Chondrocyte (in vitro differentiated cells): ENCODE data around the gene NPAS3. TPM values are rescaled to one million over a fixed set of nuclear protein-coding genes. Genes with fewer than 3 reads are reported as not detected.

Source experiments
- DNase-seq: peaks from one replicate; pipeline ENCODE4 v3.0.0; 2021; ENCODE audit warnings: mixed read lengths, low spot score
- H3K27ac Mint-ChIP-seq: one replicate; pipeline ENCODE4 v1.8.0; 2021; ENCODE audit warnings: mild to moderate bottlenecking, moderate library complexity, mixed read lengths; ENCODE audit not compliant: unreplicated experiment
- H3K27me3 Mint-ChIP-seq: 2 replicates; pipeline ENCODE4 v1.8.0; 2021; ENCODE audit warnings: low read depth, mixed read lengths
- H3K36me3 Mint-ChIP-seq: 2 replicates; pipeline ENCODE4 v1.8.0; 2021; ENCODE audit warnings: low read depth, mixed read lengths
- H3K4me1 Mint-ChIP-seq: 2 replicates; pipeline ENCODE4 v1.8.0; 2021; ENCODE audit warnings: low read depth, mild to moderate bottlenecking, mixed read lengths
- H3K4me3 Mint-ChIP-seq: one replicate; pipeline ENCODE4 v1.8.0; 2021; ENCODE audit warnings: mild to moderate bottlenecking, moderate library complexity, mixed read lengths; ENCODE audit not compliant: unreplicated experiment
- H3K9me3 Mint-ChIP-seq: 2 replicates; pipeline ENCODE4 v1.8.0; 2021; ENCODE audit warnings: low read depth, mixed read lengths
- CTCF ChIP-seq: fragments of 200-600 bp; sonication (generic); IDR thresholded peaks from 2 replicates; pipeline ENCODE4 v1.5.0; 2021; ENCODE audit warnings: antibody characterized with exemption, mild to moderate bottlenecking, moderate library complexity
- total RNA-seq: library from RNA; stranded (reverse); gene quantifications from 3 replicates; pipeline ENCODE4 v1.2.1, GENCODE V29; 2021

Gene NPAS3
- total RNA-seq, 1 donor from 2014 or later = 2.6 TPM

DNA sequence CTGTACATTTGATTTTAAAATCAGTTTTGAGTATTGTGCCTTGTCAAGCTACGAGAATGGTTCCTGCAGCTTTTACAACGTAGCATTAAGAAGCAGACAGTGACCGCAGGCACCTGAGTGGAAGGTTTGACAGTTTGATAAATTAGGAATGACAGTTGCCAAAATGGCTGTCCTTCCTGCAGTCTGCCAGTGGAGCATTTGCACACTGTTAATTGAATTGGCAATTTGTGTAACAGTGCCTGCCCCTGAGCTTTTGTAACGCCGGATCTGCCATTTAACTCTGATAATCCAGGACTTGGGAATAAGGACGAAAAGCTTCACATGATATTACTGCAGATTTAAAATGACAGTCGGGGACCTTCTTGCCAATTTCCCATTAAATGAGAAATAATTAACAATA is 385.3 kb downstream of the NPAS3 start:
- TF ChIP-seq CTCF = no peak
- Mint-ChIP-seq H3K27me3 (peaks cover 1% of the 10 kb centered on the region), H3K27ac (no peak overlapping the region), H3K4me3 (no peak overlapping the region), H3K9me3 (no peaks in the 10 kb centered on the region), H3K36me3 (no peaks in the 10 kb centered on the region), H3K4me1 (no peaks in the 10 kb centered on the region)
- DNase-seq = no peak

- no peak for TF ChIP-seq CTCF
- Mint-ChIP-seq H3K9me3 (peaks cover 4% of the 10 kb centered on the region), H3K4me1 (no peaks in the 10 kb centered on the region), H3K4me3 (no peak overlapping the region), H3K27me3 (no peaks in the 10 kb centered on the region), H3K36me3 (no peaks in the 10 kb centered on the region), H3K27ac (no peak overlapping the region)
- DNase-seq = no peak
Observed at GRCh38 chr14:33331176-33331949, 392.7 kb downstream of the NPAS3 start.

DNA sequence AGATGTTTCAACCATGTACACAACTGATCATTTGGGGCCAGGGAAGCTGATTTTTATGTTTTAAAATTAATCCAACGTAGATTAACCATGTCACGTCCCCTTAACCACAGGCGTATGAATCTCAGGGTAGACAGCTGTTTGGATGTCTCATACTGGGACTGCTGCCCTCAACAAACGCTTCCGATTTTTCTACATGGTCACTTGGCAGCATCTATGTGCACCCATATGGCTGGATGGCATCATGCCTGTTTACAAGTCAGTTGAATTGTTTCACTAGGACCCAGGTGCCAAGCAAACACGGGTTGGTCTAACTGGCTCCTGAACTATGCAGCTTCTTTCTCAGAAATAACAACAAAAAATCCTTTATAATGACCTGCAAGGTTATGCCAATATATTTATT is 393.8 kb downstream of the NPAS3 start:
- Mint-ChIP-seq H3K27ac (no peak overlapping the region), H3K27me3 (no peaks in the 10 kb centered on the region), H3K4me1 (no peaks in the 10 kb centered on the region), H3K9me3 (peaks cover 11% of the 10 kb centered on the region), H3K36me3 (peaks cover 5% of the 10 kb centered on the region), H3K4me3 (no peak overlapping the region)
- no peak for DNase-seq
- no peak for TF ChIP-seq CTCF

DNA sequence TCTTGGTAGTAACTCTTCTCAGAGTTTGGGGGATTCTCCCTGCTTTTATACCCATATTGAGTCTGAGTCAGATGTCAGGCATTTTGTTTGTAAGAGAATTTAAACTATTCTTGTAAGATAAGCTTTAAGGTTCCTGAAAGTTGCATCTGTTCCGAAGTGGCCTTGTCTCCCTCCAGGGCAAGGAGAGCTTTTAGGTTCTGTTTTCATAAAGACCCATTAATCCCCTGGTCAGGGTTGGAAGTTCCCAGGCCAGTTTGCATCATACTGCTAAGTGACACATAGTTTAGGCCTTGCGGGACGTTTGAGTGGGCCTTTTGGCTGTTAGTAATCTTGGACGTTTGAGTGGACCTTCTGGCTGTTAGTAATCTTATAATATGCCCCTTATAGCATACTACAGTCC is 396.7 kb downstream of the NPAS3 start:
- DNase-seq = no peak
- TF ChIP-seq CTCF = no peak
- H3K4me3 Mint-ChIP-seq = no peak overlapping the region
- H3K36me3 Mint-ChIP-seq = peaks cover 5% of the 10 kb centered on the region
- H3K27ac Mint-ChIP-seq = no peak overlapping the region
- H3K27me3 Mint-ChIP-seq = no peaks in the 10 kb centered on the region
- no peaks in the 10 kb centered on the region for H3K4me1 Mint-ChIP-seq
- H3K9me3 Mint-ChIP-seq = peaks cover 11% of the 10 kb centered on the region

DNA sequence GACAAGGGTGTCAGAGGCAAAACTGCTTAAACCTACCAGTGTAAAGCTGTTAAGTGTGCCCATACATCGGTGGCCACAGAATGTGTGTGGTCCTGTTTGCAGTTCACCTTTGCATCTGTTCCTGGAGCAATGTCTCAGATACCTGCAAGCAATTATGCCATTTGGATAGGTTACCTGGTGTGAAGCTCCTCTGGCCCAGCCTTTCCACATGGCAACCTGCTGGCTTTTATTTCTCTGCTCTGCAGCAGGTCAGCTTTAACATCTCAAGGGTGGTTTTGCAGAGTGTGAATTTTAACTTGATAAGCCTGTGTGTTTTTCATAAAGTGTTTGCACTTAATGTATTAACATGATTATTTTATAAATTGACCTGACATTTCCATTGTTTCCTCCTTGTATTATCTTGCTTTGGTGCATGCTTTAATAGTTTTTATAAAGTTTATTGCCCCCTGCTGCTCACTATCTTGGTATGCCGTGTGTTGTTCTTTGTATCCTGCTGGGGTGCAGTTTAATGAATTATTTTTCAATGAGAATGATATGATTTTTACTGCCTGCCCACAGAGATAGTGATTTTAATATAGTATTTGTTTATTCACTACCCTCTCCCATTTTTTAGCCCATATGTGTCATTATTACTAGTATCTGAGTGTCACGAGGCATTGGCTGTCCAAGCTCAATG is 403.8 kb downstream of the NPAS3 start:
- no peak for DNase-seq
- no peak overlapping the region for H3K4me3 Mint-ChIP-seq
- H3K4me1 Mint-ChIP-seq = no peaks in the 10 kb centered on the region
- H3K9me3 Mint-ChIP-seq = no peaks in the 10 kb centered on the region
- H3K27ac Mint-ChIP-seq = no peak overlapping the region
- no peaks in the 10 kb centered on the region for H3K27me3 Mint-ChIP-seq
- no peaks in the 10 kb centered on the region for H3K36me3 Mint-ChIP-seq
- TF ChIP-seq CTCF = no peak
